ENCODE data around the gene ICAM5.
"Not testable (repeated sequence)": the region's sequence is repeated elsewhere in the genome, so short reads cannot be mapped to it uniquely, and the experiment has no call there.

ICAM5 gene

DNA sequence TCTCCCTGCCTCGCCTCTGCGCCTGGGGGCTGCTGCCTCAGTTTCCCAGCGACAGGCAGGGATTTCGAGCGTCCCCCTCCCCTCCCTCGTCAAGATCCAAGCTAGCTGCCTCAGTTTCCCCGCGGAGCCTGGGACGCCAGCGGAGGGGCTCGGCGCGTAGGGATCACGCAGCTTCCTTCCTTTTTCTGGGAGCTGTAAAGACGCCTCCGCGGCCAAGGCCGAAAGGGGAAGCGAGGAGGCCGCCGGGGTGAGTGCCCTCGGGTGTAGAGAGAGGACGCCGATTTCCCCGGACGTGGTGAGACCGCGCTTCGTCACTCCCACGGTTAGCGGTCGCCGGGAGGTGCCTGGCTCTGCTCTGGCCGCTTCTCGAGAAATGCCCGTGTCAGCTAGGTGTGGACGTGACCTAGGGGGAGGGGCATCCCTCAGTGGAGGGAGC, 19.6 kb upstream of the ICAM5 start:
- no peak for DNase-seq

GRCh38 chr19:10270616-10271394, 18.9 kb upstream of the ICAM5 start, which contains the start of gene ICAM1:
ICAM1 (plus strand) TSS chr19:10271120; CDS start chr19:10271160, 40 bp downstream.
- DNase-seq, result no peak

- no peak for DNase-seq
Measured at GRCh38 chr19:10271543-10272086, 18.1 kb upstream of the ICAM5 start.

DNA sequence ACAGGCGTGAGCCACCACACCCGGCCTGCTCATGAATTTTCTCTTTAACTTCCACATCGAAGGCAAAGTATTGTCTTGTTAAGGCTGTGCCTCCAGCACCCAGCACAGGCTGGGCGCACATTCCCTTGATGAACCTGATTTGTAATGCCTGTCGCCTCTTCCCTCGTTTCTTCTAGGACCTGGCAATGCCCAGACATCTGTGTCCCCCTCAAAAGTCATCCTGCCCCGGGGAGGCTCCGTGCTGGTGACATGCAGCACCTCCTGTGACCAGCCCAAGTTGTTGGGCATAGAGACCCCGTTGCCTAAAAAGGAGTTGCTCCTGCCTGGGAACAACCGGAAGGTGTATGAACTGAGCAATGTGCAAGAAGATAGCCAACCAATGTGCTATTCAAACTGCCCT, 15.2 kb upstream of the ICAM5 start:
- DNase-seq, result no peak

GRCh38 chr19:10277795-10278589, 11.8 kb upstream of the ICAM5 start:
- DNase-seq, result no peak

DNA sequence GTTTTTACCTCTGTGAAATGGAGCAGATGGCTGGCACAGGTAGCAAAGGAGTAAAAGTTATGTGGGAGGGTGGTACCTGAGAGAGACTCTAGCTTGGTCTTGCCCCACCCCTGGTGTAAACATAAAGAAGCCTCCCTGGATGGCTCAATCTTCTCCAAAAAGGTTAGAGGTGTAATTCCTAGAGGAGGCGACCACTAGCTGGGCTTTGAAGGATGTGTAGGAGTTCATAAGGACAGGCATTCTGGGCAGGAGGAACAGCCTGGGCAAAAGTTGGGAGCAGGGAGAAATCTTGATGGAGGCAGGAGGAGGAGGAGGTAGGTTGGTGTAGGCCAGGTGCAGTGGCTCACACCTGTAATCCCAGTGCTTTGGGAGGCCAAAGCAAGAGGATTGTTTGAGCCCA, 10.8 kb upstream of the ICAM5 start:
- no peak for DNase-seq

DNA sequence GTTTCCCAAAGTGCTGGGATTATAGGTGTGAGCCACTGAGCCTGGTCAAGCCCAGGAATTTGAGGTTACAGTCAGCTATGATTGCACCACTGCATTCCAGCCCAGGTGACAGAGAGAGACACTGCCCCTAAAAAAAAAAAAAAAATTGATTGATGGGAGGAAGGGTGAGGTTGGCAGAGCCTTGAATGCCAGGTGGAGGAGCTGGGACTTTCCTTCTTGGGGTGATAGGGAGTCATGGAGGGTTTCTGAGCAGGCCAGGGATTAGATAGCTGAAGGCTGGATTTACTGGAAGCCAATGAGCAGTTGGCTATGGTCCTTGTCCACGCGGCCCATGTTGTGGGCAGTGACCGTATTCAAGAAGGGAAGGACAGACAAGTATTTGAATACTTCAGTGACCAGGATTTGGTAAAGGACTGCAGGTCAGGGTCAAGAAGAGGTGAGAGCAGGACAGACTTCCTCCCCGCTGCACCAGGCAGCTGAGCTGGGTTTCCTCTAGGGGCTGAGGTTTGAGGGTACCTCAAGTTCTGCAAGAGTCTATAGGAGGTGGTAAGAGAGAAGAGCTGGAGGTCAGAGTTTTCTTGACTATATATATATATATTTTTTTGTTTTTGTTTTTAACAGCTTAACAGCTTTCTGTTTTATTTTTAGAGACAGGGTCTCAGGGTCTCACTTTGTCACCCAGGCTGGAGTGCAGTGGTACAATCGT, 9.9 kb upstream of the ICAM5 start:
- no peak for DNase-seq

GRCh38 chr19:10282043-10282442, 7.7 kb upstream of the ICAM5 start:
- not testable (repeated sequence) for DNase-seq

- DNase-seq, result no peak
Measured at GRCh38 chr19:10283301-10284064, 6.3 kb upstream of the ICAM5 start.

DNA sequence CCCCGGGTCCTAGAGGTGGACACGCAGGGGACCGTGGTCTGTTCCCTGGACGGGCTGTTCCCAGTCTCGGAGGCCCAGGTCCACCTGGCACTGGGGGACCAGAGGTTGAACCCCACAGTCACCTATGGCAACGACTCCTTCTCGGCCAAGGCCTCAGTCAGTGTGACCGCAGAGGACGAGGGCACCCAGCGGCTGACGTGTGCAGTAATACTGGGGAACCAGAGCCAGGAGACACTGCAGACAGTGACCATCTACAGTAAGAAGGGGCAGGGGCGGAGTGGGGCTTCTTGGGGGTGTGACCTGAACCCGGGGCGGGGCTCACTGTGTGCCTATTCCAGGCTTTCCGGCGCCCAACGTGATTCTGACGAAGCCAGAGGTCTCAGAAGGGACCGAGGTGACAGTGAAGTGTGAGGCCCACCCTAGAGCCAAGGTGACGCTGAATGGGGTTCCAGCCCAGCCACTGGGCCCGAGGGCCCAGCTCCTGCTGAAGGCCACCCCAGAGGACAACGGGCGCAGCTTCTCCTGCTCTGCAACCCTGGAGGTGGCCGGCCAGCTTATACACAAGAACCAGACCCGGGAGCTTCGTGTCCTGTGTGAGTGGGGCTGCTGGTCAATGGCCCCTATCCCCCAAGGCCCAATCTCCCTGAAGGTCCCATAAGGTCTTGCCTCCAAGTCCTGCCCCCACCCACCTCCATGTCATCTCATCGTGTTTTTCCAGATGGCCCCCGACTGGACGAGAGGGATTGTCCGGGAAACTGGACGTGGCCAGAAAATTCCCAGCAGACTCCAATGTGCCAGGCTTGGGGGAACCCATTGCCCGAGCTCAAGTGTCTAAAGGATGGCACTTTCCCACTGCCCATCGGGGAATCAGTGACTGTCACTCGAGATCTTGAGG, 5.4 kb upstream of the ICAM5 start:
- no peak for DNase-seq

DNA sequence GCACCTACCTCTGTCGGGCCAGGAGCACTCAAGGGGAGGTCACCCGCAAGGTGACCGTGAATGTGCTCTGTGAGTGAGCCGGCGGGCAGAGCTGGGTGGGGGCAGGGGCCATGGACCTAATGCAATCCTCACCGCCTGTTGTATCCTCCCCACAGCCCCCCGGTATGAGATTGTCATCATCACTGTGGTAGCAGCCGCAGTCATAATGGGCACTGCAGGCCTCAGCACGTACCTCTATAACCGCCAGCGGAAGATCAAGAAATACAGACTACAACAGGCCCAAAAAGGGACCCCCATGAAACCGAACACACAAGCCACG, 4.8 kb upstream of the ICAM5 start:
- DNase-seq, result no peak

DNA sequence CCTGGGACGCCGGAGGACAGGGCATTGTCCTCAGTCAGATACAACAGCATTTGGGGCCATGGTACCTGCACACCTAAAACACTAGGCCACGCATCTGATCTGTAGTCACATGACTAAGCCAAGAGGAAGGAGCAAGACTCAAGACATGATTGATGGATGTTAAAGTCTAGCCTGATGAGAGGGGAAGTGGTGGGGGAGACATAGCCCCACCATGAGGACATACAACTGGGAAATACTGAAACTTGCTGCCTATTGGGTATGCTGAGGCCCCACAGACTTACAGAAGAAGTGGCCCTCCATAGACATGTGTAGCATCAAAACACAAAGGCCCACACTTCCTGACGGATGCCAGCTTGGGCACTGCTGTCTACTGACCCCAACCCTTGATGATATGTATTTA, 4.4 kb upstream of the ICAM5 start:
- no peak for DNase-seq

DNA sequence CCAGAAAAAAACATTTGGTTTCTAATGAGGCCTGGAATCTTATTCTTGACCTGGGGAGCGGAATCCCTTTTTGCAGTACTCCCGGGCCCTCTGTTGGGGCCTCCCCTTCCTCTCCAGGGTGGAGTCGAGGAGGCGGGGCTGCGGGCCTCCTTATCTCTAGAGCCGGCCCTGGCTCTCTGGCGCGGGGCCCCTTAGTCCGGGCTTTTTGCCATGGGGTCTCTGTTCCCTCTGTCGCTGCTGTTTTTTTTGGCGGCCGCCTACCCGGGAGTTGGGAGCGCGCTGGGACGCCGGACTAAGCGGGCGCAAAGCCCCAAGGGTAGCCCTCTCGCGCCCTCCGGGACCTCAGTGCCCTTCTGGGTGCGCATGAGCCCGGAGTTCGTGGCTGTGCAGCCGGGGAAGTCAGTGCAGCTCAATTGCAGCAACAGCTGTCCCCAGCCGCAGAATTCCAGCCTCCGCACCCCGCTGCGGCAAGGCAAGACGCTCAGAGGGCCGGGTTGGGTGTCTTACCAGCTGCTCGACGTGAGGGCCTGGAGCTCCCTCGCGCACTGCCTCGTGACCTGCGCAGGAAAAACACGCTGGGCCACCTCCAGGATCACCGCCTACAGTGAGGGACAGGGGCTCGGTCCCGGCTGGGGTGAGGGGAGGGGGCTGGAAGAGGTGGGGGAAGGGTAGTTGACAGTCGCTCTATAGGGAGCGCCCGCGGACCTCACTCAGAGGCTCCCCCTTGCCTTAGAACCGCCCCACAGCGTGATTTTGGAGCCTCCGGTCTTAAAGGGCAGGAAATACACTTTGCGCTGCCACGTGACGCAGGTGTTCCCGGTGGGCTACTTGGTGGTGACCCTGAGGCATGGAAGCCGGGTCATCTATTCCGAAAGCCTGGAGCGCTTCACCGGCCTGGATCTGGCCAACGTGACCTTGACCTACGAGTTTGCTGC, 2.7 kb upstream of the ICAM5 start, which contains the start of gene ICAM4:
Gene ICAM4 (plus strand): TSS at position 153 of the 935 bp plus-strand sequence. CDS start 58 bp downstream, at position 211.
- no peak for DNase-seq

DNA sequence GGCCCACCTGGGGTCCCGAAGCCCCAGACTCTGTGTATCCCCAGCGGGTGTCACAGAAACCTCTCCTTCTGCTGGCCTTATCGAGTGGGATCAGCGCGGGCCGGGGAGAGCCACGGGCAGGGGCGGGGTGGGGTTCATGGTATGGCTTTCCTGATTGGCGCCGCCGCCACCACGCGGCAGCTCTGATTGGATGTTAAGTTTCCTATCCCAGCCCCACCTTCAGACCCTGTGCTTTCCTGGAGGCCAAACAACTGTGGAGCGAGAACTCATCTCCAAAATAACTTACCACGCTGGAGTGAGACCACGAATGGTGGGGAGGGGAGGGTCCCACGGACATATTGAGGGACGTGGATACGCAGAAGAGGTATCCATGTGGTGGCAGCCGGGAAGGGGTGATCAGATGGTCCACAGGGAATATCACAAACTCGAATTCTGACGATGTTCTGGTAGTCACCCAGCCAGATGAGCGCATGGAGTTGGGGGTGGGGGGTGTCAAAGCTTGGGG, 1.0 kb upstream of the ICAM5 start:
- DNase-seq, result peak; percentile 43

- peak; percentile 51 for DNase-seq
Measured at GRCh38 chr19:10289167-10289835, 451 bp upstream of the ICAM5 start.

GRCh38 chr19:10290357-10290875, 664 bp downstream of the ICAM5 start:
- DNase-seq, result no peak

DNA sequence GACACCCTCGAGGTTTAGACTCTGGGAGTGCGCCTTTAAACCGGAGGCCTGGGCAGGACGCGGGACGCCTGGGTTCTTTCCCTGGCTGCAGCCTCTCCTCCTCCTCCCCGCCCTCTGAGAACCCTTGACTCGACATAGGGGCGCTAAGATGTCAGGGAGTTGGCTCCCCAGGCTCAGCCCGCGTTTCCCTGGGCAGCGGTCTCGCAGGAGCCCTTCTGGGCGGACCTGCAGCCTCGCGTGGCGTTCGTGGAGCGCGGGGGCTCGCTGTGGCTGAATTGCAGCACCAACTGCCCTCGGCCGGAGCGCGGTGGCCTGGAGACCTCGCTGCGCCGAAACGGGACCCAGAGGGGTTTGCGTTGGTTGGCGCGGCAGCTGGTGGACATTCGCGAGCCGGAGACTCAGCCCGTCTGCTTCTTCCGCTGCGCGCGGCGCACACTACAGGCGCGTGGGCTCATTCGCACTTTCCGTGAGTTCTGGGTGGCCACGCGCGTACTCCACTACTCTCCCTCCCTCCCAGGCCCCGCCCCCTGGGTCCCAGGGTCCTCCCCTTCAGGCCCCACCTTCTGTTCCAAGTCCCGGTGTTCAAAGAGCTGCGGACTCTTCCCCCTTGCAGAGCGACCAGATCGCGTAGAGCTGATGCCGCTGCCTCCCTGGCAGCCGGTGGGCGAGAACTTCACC, 1.3 kb downstream of the ICAM5 start:
- no peak for DNase-seq

DNA sequence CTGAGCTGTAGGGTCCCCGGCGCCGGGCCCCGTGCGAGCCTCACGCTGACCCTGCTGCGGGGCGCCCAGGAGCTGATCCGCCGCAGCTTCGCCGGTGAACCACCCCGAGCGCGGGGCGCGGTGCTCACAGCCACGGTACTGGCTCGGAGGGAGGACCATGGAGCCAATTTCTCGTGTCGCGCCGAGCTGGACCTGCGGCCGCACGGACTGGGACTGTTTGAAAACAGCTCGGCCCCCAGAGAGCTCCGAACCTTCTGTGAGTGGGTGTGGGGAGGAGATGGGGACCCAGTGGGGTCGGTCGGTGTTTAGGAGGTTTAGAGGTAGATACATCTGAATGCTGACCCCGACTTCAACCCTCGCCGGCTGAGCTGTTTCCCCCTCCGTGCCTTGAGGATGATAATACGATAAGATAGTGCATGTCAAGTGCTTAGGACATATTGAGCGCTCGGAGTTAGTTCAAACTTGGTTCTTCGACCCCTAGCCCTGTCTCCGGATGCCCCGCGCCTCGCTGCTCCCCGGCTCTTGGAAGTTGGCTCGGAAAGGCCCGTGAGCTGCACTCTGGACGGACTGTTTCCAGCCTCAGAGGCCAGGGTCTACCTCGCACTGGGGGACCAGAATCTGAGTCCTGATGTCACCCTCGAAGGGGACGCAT, 1.9 kb downstream of the ICAM5 start:
- no peak for DNase-seq

All from NCI-H774 (cell line).